ENCODE measurements around the gene TUBA8.
A peak's percentile ranks its signal among the peaks of the same experiment; 100 is the strongest.
"Not testable (repeated sequence)": the region's sequence is repeated elsewhere in the genome, so short reads cannot be mapped to it uniquely, and the experiment has no call there.

TUBA8 gene

GRCh38 chr22:18110194-18110953, at the start of gene TUBA8:
TUBA8 (plus strand) TSS chr22:18110809; CDS start chr22:18110866, 57 bp downstream.
- TF ChIP-seq CTCF (IDR thresholded peaks at IDR 0.05; ENCODE audit: borderline replicate concordance, extremely low read depth, low read length, poor library complexity, severe bottlenecking) = no peak
- peak; percentile 56 for TF ChIP-seq EZH2 (IDR thresholded peaks at IDR 0.05; ENCODE audit: borderline replicate concordance, low read depth, low read length, severe bottlenecking)
- H3K27ac ChIP-seq (ENCODE audit: low read length) = no peak within 1 kb of the TSS
- peak within 1 kb of the TSS; percentile 58 for H3K4me2 ChIP-seq (ENCODE audit: insufficient read depth, low read length)
- ATAC-seq (ENCODE audit: insufficient read depth, low read depth) = peak; percentile 66
- peak; percentile 27 for DNase-seq
- peak within 1 kb of the TSS; percentile 13; the same call in 1 of the 2 replicates for H3K9ac ChIP-seq (ENCODE audit: low read depth, low read length)
- H3K4me3 ChIP-seq (ENCODE audit: low read depth in 1 of 2, low read length in 2 of 2) = peak within 1 kb of the TSS in 1 of 2 experiments; percentile 42; a peak in 2 of 4 replicates
- H3K79me2 ChIP-seq (ENCODE audit: insufficient read depth, low read length) = no peaks in the 10 kb centered on the region
- 0 out of 2 replicates have a peak within 1 kb of the TSS, but pooled peaks have one; percentile 1 for H2AFZ ChIP-seq (ENCODE audit: low read depth, low read length)
- H4K20me1 ChIP-seq (ENCODE audit: insufficient read depth, low read length) = 0 out of 2 replicates have a peak, but pooled peaks cover 7% of the 10 kb centered on the region
- H3K4me1 ChIP-seq (ENCODE audit: insufficient read depth, low read length) = peaks cover 13% of the 10 kb centered on the region
- H3K36me3 ChIP-seq (ENCODE audit: insufficient read depth, low read length) = no peaks in the 10 kb centered on the region
- H3K27me3 ChIP-seq (ENCODE audit: insufficient read depth, low read length, poor library complexity) = peaks cover 13% of the 10 kb centered on the region
- H3K9me3 ChIP-seq (ENCODE audit: insufficient read depth, low read length, severe bottlenecking) = peaks cover 3% of the 10 kb centered on the region

GRCh38 chr22:18062421-18062820, 48.2 kb upstream of the TUBA8 start:
- TF ChIP-seq CTCF (IDR thresholded peaks at IDR 0.05; ENCODE audit: borderline replicate concordance, extremely low read depth, low read length, poor library complexity, severe bottlenecking) = no peak
- no peak for TF ChIP-seq EZH2 (IDR thresholded peaks at IDR 0.05; ENCODE audit: borderline replicate concordance, low read depth, low read length, severe bottlenecking)
- H2AFZ ChIP-seq (ENCODE audit: low read depth, low read length) = no peak overlapping the region
- DNase-seq (no peak), ATAC-seq (ENCODE audit: insufficient read depth, low read depth) (no peak)
- H3K9me3 ChIP-seq (ENCODE audit: insufficient read depth, low read length, severe bottlenecking) = no peaks in the 10 kb centered on the region
- H4K20me1 ChIP-seq (ENCODE audit: insufficient read depth, low read length) = no peaks in the 10 kb centered on the region; the same call in 1 of the 2 replicates
- H3K4me3 ChIP-seq (ENCODE audit: low read depth in 1 of 2, low read length in 2 of 2) = no peak overlapping the region
- no peak overlapping the region for H3K27ac ChIP-seq (ENCODE audit: low read length)
- no peaks in the 10 kb centered on the region for H3K36me3 ChIP-seq (ENCODE audit: insufficient read depth, low read length)
- no peaks in the 10 kb centered on the region for H3K79me2 ChIP-seq (ENCODE audit: insufficient read depth, low read length)
- no peaks in the 10 kb centered on the region for H3K4me1 ChIP-seq (ENCODE audit: insufficient read depth, low read length)
- H3K9ac ChIP-seq (ENCODE audit: low read depth, low read length) = no peak overlapping the region
- no peak overlapping the region for H3K4me2 ChIP-seq (ENCODE audit: insufficient read depth, low read length)
- peaks cover 20% of the 10 kb centered on the region for H3K27me3 ChIP-seq (ENCODE audit: insufficient read depth, low read length, poor library complexity)

- no peak for DNase-seq
- Histone ChIP-seq H2AFZ (ENCODE audit: low read depth, low read length) (no peak overlapping the region), H3K4me3 (ENCODE audit: low read depth in 1 of 2, low read length in 2 of 2) (no peak overlapping the region), H3K9me3 (ENCODE audit: insufficient read depth, low read length, severe bottlenecking) (no peaks in the 10 kb centered on the region), H3K27ac (ENCODE audit: low read length) (no peak overlapping the region), H3K79me2 (ENCODE audit: insufficient read depth, low read length) (no peaks in the 10 kb centered on the region), H3K36me3 (ENCODE audit: insufficient read depth, low read length) (no peaks in the 10 kb centered on the region), H3K4me2 (ENCODE audit: insufficient read depth, low read length) (no peak overlapping the region), H3K27me3 (ENCODE audit: insufficient read depth, low read length, poor library complexity) (peaks cover 29% of the 10 kb centered on the region), H3K4me1 (ENCODE audit: insufficient read depth, low read length) (no peaks in the 10 kb centered on the region), H3K9ac (ENCODE audit: low read depth, low read length) (no peak overlapping the region), H4K20me1 (ENCODE audit: insufficient read depth, low read length) (no peaks in the 10 kb centered on the region; the same call in 1 of the 2 replicates)
- no peak for TF ChIP-seq CTCF (IDR thresholded peaks at IDR 0.05; ENCODE audit: borderline replicate concordance, extremely low read depth, low read length, poor library complexity, severe bottlenecking)
- TF ChIP-seq EZH2 (IDR thresholded peaks at IDR 0.05; ENCODE audit: borderline replicate concordance, low read depth, low read length, severe bottlenecking) = no peak
- no peak for ATAC-seq (ENCODE audit: insufficient read depth, low read depth)
These were observed 47.3 kb upstream of the TUBA8 start for GRCh38 chr22:18063306-18063705.

GRCh38 chr22:18063715-18064114, 46.9 kb upstream of the TUBA8 start:
- H3K4me1 ChIP-seq (ENCODE audit: insufficient read depth, low read length); H2AFZ ChIP-seq (ENCODE audit: low read depth, low read length); ATAC-seq (ENCODE audit: insufficient read depth, low read depth); H3K9me3 ChIP-seq (ENCODE audit: insufficient read depth, low read length, severe bottlenecking); H3K36me3 ChIP-seq (ENCODE audit: insufficient read depth, low read length); H3K4me3 ChIP-seq (ENCODE audit: low read depth in 1 of 2, low read length in 2 of 2); DNase-seq; H3K4me2 ChIP-seq (ENCODE audit: insufficient read depth, low read length); H3K27ac ChIP-seq (ENCODE audit: low read length); H4K20me1 ChIP-seq (ENCODE audit: insufficient read depth, low read length); H3K79me2 ChIP-seq (ENCODE audit: insufficient read depth, low read length); H3K9ac ChIP-seq (ENCODE audit: low read depth, low read length): not testable (repeated sequence)
- H3K27me3 ChIP-seq (ENCODE audit: insufficient read depth, low read length, poor library complexity) = peaks cover 32% of the 10 kb centered on the region

Measured in DND-41 (cell line).